GM12875 (cell line): ENCODE measurements around the gene KRT6A.
"Not testable (repeated sequence)": the region's sequence is repeated elsewhere in the genome, so short reads cannot be mapped to it uniquely, and the experiment has no call there.

Experiments
- H3K4me3 ChIP-seq: one replicate; pipeline ENCODE4 v1.5.1; 2011; ENCODE audit warnings: low read depth, low read length, control low read depth
- CTCF ChIP-seq: IDR thresholded peaks from 2 replicates; pipeline ENCODE4 v1.5.1; 2011; ENCODE audit warnings: low read depth, mild to moderate bottlenecking, control low read depth, inconsistent platforms, low read length, moderate library complexity, borderline replicate concordance; ENCODE audit not compliant: insufficient read depth

Gene KRT6A

GRCh38 chr12:52514471-52515318, 21.6 kb upstream of the KRT6A start:
- no peak for TF ChIP-seq CTCF

GRCh38 chr12:52513736-52514135, 20.7 kb upstream of the KRT6A start:
- no peak for TF ChIP-seq CTCF
- H3K4me3 ChIP-seq = no peak overlapping the region

More at GRCh38 chr12:52514471-52515318, 21.6 kb upstream of the KRT6A start:
- no peak overlapping the region for H3K4me3 ChIP-seq

- H3K4me3 ChIP-seq = no peak overlapping the region
- TF ChIP-seq CTCF = no peak
Observed at GRCh38 chr12:52508211-52508610, 15.2 kb upstream of the KRT6A start.

- H3K4me3 ChIP-seq = no peak overlapping the region
- peak; percentile 45; the same call in 1 of the 2 replicates for TF ChIP-seq CTCF
Observed at GRCh38 chr12:52506858-52507715, 14.0 kb upstream of the KRT6A start.

- H3K4me3 ChIP-seq = no peak overlapping the region
- no peak for TF ChIP-seq CTCF
Observed at GRCh38 chr12:52502877-52503276, 9.8 kb upstream of the KRT6A start.

GRCh38 chr12:52501490-52501889, 8.4 kb upstream of the KRT6A start:
- H3K4me3 ChIP-seq = no peak overlapping the region
- no peak for TF ChIP-seq CTCF

GRCh38 chr12:52500574-52500973, 7.5 kb upstream of the KRT6A start:
- not testable (repeated sequence) for H3K4me3 ChIP-seq
